Fibroblast of skin of back (primary cell): ENCODE data around the gene FAM163B.

ENCODE experiments used
- DNase-seq: peaks from one replicate; pipeline ENCODE4 v3.0.0-alpha.2; 2013

Gene FAM163B

DNA sequence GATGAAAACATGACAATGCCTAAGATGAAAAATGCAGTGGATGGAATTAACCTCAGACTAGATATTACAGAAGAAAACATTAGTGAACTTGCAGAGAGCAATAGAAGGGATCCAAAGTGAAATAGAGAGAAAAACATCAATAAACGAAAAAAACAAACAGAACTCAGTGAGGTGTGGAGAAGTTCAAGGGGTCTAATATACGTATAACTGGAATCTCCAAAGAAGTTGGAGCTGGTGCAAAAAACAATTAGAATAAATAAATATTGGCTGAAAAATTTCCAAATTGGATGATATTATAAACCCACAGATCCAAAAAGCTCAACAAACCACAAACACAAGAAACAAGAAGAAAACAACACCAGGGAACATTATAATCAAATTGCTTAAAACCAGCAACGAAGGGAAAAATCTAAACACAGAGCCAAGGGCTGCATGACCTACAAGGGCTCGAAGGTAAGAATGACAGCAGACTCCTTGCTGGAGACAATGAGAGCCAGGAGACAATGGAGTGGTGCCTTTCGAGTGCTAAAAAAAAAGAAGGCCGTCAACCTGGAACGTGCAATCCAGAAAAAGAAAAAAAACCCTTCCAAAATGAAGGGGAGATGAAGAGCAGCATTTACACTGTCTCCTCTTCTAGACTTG is 11.8 kb downstream of the FAM163B start:
- no peak for DNase-seq

DNA sequence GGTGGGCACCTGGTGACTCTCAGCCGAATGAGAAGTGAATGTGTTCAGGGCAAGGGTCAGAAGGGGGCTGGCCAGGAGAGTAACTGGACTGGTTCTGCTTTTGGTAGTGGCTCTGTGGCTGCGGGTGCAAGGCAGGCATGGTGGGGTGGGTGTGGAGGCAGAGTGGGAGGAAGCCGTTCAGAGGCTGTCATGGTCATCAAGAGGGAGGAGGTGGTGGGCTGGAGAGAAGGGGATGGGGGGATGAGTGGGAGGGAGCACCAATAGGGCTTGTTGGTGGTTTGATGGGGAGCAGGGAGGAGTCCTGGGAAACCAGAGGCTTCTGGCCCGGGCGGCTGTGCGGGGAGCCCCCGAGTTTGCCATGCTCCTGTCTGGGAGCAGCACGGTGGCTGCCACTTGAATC is 13.3 kb downstream of the FAM163B start:
- DNase-seq = no peak

DNA sequence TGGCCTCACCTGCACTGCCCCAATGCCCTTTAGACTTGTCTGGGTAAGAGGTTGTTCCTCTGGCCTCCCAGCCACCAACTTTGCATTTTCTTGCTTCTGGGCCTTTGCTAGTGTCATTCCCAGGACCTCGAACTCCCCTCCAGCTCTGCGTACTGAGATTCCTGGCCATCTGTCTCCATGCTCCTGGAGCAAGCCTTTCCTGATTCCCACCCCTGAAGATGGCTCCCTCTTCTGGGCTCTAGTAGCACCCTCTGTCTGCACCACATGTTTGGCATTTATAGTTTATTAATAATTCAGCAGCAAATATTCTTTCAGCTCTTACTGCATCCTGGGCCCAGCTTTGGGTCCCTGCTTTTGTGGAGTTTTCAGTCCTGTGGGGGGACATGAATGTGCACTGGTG is 14.9 kb downstream of the FAM163B start:
- DNase-seq = no peak

DNA sequence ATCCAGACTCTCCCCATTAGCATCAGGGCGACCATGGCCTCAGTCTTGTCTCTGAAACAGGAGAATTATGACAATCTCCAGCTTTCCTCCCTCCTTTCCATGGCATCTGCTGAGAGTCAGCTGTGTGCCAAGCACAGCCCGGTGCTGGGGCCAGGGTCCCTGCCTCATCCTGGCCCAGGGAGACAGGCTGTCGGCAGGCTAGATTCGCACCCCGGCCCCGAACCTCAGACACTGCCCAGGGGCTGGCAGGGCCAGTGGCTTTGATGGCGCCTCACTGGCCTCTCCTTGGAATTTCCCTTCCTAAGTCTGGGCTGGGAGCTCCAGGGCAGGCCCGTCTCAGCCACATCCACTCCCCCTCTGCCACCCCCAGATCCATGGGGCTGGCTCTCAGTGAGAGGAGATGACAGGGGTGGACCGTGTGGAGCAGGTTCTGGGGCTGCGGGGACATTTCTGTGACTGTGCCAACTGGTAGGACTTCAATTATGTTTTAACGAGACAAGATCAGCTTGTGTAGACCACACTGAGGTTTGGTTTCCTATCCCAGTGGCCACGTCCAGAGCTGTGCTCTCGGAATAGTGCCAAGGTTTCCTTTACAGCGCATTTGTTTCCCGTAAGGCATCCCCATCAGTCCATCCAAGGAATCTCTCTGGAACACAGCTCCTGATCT is 15.5 kb downstream of the FAM163B start:
- DNase-seq = no peak

DNA sequence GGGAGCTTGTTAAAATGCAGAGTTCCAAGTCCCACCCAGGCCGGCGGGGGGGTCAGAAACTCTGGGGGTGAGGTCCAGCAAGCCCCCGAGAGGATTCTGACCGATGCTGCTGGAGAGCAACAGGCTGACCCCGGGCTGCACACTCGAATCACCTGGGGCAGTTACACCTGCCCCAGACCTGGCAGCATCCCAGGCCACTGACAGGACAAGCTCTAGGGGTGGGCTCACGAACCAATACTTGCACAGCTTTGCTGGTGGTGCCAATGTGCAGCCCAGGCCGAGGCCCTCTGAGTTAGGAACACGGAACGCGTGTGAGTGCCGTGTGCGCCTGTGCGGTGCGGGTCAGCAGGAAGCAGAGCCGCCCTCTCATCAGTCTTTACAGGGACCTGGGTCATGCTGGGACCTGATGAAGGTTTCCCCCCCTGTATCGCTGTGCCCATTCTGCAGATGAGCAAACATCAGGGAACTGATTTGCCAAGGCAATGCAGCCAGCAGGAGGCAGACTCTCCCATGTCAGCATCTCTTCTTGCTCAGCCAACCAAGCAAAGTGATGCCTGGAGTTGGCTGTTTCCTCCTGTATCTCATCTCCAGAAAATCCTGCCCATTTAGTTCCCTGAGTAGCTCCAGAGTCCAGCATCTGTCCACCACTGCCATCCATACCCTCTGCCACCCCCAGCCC is 16.3 kb downstream of the FAM163B start:
- no peak for DNase-seq

DNA sequence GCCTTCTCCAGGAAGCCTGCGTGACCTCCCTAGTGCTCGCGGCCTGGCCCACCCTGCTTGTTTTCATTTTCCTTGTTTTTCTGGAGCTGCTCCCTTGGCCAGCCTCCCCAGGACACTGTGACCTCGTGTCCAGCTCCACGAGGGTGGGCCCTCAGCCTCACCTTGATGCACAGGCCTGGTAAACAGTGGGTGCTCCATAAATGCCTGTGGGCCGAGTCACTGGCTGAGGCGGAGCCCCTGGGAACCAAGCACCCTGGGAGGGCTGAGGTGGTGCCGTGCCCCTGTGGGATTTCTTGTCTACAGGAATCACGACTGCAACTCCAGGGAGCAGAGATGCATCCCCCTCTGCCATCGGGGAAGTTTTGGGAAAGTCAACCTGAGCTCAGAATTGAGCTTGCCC is 17.2 kb downstream of the FAM163B start:
- no peak for DNase-seq

DNA sequence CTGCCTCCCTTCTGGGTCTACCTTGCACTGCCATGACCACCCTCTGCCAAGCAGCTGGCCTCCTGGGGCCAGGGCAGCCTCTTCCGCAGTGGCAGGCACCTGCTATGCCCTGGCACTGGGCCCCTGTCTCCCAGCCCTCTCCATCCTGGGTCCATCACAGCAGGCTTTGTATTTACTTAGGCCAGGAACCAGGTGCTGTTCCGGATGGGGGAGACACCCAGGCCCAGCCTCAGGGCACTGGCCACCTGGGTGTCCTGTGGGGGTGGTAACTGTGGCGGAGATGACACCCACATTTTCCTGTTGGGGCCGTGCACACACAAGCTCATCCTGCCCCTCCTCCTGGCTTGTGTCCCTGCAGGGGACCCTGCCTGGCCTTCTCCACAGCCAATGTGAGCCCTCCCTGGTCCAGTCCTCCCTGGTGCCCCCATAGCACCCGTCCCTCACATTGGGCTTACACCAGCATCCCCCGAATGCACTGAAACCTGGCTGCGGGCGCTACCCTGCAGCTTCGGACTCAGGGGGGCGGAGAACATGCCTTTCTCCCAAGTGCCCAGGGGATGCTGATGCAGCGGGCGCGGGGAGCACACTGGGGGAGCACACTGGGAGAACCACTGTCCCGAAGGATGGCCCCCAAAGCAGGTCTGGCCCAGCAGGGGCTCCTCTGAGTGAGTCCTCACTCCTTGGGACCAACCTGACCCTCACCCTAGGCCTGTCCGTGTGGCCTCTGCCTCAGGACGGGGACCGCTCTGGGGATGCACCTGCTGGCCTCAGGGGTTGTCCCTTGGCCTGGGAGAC is 17.9 kb downstream of the FAM163B start:
- DNase-seq = no peak

DNA sequence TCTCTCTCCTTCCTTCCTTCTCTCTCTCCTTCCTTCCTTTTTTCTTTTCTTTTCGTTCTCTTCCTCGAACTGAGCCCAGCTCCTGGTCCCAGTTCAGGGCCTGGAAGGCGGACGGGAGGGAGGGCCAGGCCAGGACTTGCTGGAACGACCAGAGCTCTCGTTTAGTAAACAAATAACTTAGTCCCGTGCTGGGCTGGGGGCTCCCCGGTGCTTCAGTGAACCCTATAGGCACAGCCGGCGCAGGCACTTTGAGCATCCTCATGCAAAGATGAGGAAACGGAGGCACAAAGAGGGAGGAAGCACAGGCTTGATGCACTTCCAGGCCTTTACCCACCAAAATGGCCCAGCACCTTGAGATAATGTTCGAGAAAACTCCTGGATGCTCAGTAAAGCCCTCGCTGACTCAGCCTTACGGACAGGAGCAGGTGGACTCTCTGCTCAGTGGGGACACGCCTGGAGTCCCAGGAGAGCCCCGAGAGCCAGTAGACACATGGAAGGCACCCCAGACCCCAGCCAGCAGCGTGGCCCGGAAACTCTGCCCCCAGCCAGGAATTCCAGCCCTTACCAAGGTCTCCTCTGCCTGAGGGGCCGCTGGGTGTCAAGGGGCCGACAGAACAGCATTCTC is 18.8 kb downstream of the FAM163B start:
- no peak for DNase-seq

GRCh38 chr9:133589454-133590227 is 19.5 kb downstream of the FAM163B start:
- no peak for DNase-seq

GRCh38 chr9:133587466-133587865 is 21.7 kb downstream of the FAM163B start:
- DNase-seq = no peak

GRCh38 chr9:133587051-133587450 is 22.1 kb downstream of the FAM163B start:
- no peak for DNase-seq

DNA sequence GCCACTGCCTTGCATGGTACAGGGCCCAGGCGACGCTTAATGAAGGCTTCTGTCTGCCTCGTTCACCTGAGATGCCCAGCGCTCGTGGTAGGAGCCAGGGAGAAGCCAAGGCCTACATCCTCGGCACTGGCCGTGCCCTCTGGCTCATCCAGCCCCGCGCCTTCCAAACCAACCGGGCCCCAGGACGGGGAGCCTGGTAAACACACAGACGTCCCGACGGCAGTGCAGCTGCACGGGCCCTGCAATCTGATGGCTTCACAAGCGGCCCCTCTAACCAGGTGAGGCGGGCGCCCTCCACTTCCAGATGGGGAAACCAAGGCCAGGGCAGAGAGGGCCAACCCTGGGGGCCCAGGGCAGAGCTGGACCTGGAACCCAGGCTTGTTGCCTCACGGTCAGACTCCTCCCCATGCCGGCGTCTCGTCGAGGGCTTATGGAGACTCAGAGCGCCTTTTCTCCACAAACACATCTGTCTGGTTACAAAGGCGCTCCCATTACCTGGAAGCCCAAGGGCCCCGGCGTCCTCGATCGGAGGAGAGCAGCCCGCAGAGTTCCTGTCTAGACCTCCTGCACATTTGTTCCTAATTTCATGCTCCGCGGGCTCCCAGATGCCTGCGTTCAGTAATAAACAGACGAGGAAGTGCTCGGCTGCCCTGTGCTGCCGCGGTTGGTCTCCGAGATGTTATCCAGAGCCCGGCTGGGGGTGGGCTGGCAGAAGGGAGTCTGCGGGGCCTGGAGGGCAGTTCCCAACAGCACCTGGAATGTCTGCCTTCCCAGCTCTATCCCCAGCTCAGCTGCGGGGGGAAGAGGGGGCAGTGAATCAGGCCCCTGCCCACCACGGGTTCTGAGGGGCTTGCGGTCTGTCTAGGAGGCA is 23.5 kb downstream of the FAM163B start:
- DNase-seq = no peak

DNA sequence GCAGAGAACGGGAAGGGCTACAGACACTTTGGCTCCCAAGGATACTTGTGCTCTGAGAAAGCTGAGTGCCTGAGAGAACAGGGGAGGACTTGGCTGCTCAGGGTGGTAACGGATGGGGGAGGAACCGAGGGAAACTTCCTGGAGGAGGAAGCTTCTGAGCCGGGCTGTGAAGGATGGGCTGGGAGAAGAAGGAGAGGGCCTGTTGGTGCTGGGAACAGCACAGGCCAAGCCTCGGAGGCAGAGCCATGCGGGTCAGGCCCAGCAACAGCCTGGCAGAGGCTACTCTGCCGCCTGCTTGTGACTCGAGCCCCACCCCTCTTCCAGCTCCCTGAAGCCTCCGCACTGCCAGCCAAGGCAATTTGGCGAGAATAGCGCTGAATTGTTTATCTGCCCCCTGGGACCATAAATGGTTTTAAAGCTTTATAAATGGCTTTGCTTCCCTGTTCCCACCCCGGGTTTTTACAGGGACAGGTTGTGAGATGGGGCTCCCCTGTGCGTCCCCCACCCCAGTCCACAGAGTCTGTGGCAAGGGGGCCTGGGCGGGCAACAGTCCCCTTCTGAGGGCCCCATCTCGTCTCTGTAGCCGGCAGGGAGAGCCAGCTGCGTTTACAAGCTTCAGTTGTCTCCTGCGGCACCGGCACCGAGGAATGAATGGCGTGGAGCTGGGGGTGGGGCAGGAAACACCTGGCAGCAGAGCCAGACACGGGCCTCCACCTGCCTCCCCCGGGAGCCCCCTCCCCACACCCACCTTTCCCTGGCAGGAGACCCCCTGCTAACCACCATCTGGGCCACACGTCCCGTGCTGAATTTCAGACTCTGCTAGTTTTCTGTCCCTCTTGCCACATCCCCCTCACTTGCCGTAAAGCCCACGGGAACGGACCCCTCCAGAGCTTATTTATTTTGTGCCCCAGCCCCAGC is 24.4 kb downstream of the FAM163B start:
- no peak for DNase-seq

GRCh38 chr9:133584167-133584558 is 25.0 kb downstream of the FAM163B start:
- DNase-seq = no peak

DNA sequence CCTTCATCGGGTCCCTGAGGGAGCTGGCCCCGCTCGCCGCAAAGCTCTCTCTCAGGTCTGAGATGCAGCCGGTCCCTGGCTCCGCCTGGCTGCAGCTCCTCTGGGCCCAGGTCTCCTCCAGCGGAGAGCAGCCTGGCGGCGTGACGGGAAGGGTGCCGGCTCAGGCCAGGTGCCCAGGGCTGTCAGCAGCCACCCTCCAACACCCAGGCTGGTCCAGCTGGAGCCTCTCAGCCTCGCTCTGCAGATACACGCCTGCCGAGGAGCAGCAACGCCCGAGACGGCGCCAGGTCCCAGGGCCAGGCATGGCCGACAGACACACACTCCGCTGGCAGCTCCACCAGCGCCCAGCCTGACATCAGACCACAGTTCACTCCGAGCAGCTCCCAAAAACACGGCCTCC is 25.6 kb downstream of the FAM163B start:
- no peak for DNase-seq

- DNase-seq = no peak
These were observed 26.1 kb downstream of the FAM163B start for GRCh38 chr9:133583111-133583510.

DNA sequence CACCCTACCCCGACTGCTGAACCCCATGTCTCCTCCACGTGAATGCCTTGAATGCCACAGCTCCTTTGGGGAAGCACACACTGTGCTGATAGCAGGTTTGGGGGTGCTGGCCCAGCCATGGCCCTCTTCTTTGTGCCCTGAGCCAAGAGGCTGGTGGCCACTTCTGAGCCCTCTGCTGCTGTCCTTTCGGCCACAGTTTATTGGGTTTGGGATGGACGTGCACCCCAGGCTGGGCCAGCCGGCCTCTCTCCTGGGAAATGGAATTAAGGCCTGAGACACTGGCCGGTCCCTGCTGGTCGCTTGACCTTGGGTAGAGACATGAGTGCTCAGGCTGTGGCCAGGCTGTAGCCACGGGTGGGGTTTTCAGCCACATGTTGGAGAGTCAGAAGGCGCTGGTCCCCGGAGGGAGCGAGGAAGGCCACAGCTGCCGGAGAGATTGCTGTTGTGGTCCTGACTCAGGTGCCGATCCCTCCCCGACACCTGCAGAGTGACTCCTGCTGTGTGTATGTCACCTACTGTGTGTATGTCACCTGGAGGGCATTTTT is 26.6 kb downstream of the FAM163B start:
- no peak for DNase-seq

- DNase-seq = no peak
These were observed 27.5 kb downstream of the FAM163B start for GRCh38 chr9:133581513-133582343.

DNA sequence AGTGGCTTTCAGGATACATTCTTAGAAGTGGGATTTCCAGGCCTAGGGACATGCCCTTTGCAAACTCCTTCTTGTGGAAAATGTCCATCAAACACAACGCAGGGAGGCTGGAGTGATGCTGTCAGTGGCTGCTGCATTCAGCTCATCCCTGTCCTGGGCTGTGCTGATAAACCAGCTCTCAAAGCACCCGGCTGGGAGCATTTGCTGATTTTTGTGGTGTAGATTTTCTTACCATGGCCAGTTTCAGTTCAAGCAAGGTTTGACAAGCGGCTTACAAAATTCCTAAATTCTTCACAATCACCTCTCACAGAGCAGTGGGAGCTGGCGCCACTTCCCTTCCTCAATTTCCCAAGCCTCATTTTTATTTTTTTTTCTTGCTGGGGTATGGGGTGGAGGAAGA is 28.2 kb downstream of the FAM163B start:
- no peak for DNase-seq
